ENCODE results near the gene MYNN. TPM values are rescaled to one million over a fixed set of nuclear protein-coding genes. Genes with fewer than 3 reads are reported as not detected.

Gene MYNN
- total RNA-seq, 1 donor from 2014 or later, result 14.6 TPM

- no peaks in the 10 kb centered on the region for H3K4me1 ChIP-seq
- no peaks in the 10 kb centered on the region for H3K9me3 ChIP-seq
- H3K27ac ChIP-seq, result no peak overlapping the region
- peaks cover 95% of the 10 kb centered on the region for H3K36me3 ChIP-seq
- DNase-seq, result no peak
- TF ChIP-seq CTCF (IDR thresholded peaks at IDR 0.05), result no peak
- intact Hi-C loops (cut with DNase I), result no loop called here
- ATAC-seq, result no peak
- H3K4me3 ChIP-seq, result no peak overlapping the region
- no peaks in the 10 kb centered on the region for H3K27me3 ChIP-seq
These were observed 8.1 kb downstream of the MYNN start for GRCh38 chr3:169781209-169781855.

GRCh38 chr3:169787120-169787519, 13.9 kb downstream of the MYNN start:
- Histone ChIP-seq H3K36me3 (peaks cover 81% of the 10 kb centered on the region), H3K9me3 (no peaks in the 10 kb centered on the region), H3K4me1 (no peaks in the 10 kb centered on the region), H3K27me3 (no peaks in the 10 kb centered on the region), H3K4me3 (no peak overlapping the region), H3K27ac (no peak overlapping the region)
- ATAC-seq (no peak), DNase-seq (no peak)
- intact Hi-C loops (cut with DNase I), result no loop called here
- no peak for TF ChIP-seq CTCF (IDR thresholded peaks at IDR 0.05)

GRCh38 chr3:169787791-169788190, 14.6 kb downstream of the MYNN start:
- peaks cover 81% of the 10 kb centered on the region for H3K36me3 ChIP-seq
- TF ChIP-seq CTCF (IDR thresholded peaks at IDR 0.05), result no peak
- no peak for ATAC-seq
- intact Hi-C loops (cut with DNase I), result no loop called here
- no peak for DNase-seq
- no peaks in the 10 kb centered on the region for H3K9me3 ChIP-seq
- no peaks in the 10 kb centered on the region for H3K4me1 ChIP-seq
- H3K27me3 ChIP-seq, result no peaks in the 10 kb centered on the region
- H3K4me3 ChIP-seq, result no peak overlapping the region
- H3K27ac ChIP-seq, result no peak overlapping the region

- H3K27ac ChIP-seq, result no peak overlapping the region
- ATAC-seq (no peak), DNase-seq (no peak)
- no peaks in the 10 kb centered on the region for H3K27me3 ChIP-seq
- no peaks in the 10 kb centered on the region for H3K4me1 ChIP-seq
- intact Hi-C loops (cut with DNase I), result no loop called here
- no peaks in the 10 kb centered on the region for H3K9me3 ChIP-seq
- no peak overlapping the region for H3K4me3 ChIP-seq
- peaks cover 59% of the 10 kb centered on the region for H3K36me3 ChIP-seq
- no peak for TF ChIP-seq CTCF (IDR thresholded peaks at IDR 0.05)
These were observed 17.0 kb downstream of the MYNN start for GRCh38 chr3:169790219-169790618.

GRCh38 chr3:169790687-169791429, 17.7 kb downstream of the MYNN start:
- ATAC-seq, result no peak
- Histone ChIP-seq H3K36me3 (peaks cover 53% of the 10 kb centered on the region), H3K27me3 (no peaks in the 10 kb centered on the region), H3K27ac (no peak overlapping the region), H3K9me3 (no peaks in the 10 kb centered on the region), H3K4me1 (no peaks in the 10 kb centered on the region), H3K4me3 (no peak overlapping the region)
- intact Hi-C loops (cut with DNase I), result no loop called here
- no peak for DNase-seq
- no peak for TF ChIP-seq CTCF (IDR thresholded peaks at IDR 0.05)

Measured in upper lobe of right lung (tissue), 1 donor.